Uterus (tissue), 2 donors: ENCODE measurements around the gene OSBP.

ENCODE experiments used
- POLR2A ChIP-seq, 2 donors: fragments of 450-650 bp; IDR thresholded peaks; one replicate each; pipeline ENCODE4 v1.6.1; 2016; ENCODE audit warnings: antibody characterized with exemption in 2 of 2, mild to moderate bottlenecking in 1 of 2, moderate library complexity in 1 of 2
- TF ChIP-seq, protein P1 (sequence below), 4 experiments: fragments of 200-600 bp in 2 of 4; fragments of 450-650 bp in 2 of 4; sonication (generic) in 2 of 4; IDR thresholded peaks; one replicate each; pipeline ENCODE4 v1.5.1; 2016 to 2019; ENCODE audit warnings: antibody characterized with exemption in 4 of 4, mild to moderate bottlenecking in 2 of 4, moderate library complexity in 1 of 4

DNA sequence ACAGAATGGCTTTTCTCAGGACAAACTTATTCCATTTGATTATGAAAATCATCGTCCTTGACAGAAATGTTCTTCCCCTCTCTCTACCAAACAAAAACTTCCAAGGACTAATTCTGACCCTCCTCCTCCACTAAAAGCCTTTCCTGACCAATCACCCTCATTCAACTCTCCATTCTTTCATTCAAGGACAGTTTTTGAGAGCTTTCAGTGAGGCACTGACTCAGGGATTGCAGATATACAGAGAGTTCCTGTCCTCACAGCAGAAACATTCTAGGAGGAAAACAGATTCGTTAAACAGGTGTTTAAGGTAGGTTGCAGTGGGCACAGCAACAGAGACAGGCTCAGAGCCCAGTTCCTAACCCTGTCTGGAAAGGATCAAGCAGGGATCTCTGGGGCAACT is 62.7 kb downstream of the OSBP start:
- no peak for TF ChIP-seq POLR2A (IDR thresholded peaks at IDR 0.05)
- TF ChIP-seq, protein P1, sequence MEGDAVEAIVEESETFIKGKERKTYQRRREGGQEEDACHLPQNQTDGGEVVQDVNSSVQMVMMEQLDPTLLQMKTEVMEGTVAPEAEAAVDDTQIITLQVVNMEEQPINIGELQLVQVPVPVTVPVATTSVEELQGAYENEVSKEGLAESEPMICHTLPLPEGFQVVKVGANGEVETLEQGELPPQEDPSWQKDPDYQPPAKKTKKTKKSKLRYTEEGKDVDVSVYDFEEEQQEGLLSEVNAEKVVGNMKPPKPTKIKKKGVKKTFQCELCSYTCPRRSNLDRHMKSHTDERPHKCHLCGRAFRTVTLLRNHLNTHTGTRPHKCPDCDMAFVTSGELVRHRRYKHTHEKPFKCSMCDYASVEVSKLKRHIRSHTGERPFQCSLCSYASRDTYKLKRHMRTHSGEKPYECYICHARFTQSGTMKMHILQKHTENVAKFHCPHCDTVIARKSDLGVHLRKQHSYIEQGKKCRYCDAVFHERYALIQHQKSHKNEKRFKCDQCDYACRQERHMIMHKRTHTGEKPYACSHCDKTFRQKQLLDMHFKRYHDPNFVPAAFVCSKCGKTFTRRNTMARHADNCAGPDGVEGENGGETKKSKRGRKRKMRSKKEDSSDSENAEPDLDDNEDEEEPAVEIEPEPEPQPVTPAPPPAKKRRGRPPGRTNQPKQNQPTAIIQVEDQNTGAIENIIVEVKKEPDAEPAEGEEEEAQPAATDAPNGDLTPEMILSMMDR (IDR thresholded peaks at IDR 0.05) = no peak
